Omental fat pad (tissue), 4 donors: ENCODE results near the gene C5orf24. TPM values are rescaled to one million over a fixed set of nuclear protein-coding genes. Genes with fewer than 3 reads are reported as not detected.

ENCODE experiments used
- ATAC-seq: fragments of 150-250 bp; one replicate; pipeline ENCODE4 v1.9.1; 2016; ENCODE audit warnings: mild to moderate bottlenecking, moderate library complexity; ENCODE audit not compliant: low FRiP score
- DNase-seq: peaks from one replicate; pipeline ENCODE4 v3.0.0-alpha.2; 2019; ENCODE audit warnings: low spot score
- CTCF ChIP-seq, 3 donors: fragments of 450-650 bp; IDR thresholded peaks; one replicate each; pipeline ENCODE4 v1.5.1; 2016 to 2017; ENCODE audit warnings: antibody characterized with exemption in 3 of 3, mild to moderate bottlenecking in 3 of 3, moderate library complexity in 2 of 3
- total RNA-seq, 4 donors: library from RNA; depleted of rRNA; stranded (reverse); fragments of >200 nt; gene quantifications; one replicate each; pipeline ENCODE4 v1.1.0, GENCODE V29; 2016

The C5orf24 gene
- total RNA-seq, 4 donors from 2014 or later = 36.1 to 56.0 (median 45.9) TPM

DNA sequence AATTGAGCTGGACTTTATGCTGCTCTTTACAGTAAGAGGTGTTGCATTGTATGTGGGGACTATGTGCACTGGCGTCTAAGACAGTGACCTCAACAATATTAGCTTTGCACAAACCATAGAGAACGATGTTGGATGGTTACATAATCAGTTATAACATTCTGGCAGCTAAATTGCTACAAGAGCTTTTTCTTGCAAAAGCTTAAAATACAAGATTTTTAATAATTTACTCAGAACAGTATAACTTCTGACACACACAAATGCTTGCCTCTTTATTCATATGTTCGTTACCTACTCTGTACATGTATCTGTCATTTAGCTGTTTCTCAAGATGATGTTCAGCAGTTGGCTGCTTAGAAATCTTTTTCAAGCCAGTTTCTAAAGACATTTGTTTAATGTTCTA, 11.6 kb downstream of the C5orf24 start:
- ATAC-seq (no peak), DNase-seq (no peak)
- no peak for TF ChIP-seq CTCF (IDR thresholded peaks at IDR 0.05)

DNA sequence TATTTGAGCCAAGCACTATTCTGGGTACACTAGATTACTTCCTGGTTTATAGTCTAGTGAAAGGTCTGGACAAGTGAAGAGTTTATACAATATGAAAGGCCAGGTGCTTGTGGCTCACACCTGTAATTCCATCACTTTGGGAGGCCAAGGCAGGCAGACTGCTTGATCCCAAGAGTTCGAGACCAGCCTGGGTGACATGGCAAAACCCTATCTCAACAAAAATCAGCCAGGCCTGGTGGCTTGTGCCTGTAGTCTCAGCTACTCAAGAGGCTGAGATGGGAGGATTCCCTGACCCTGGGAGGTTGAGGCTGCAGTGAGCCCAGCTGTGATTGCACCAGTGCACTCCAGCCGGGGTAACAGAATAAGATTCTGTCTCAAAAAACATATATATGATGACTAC, 18.9 kb downstream of the C5orf24 start:
- no peak for ATAC-seq
- no peak for TF ChIP-seq CTCF (IDR thresholded peaks at IDR 0.05)
- DNase-seq = no peak

- TF ChIP-seq CTCF (IDR thresholded peaks at IDR 0.05) = no peak
- no peak for DNase-seq
- no peak for ATAC-seq
Measured at GRCh38 chr5:134873494-134873893, 27.7 kb downstream of the C5orf24 start.

DNA sequence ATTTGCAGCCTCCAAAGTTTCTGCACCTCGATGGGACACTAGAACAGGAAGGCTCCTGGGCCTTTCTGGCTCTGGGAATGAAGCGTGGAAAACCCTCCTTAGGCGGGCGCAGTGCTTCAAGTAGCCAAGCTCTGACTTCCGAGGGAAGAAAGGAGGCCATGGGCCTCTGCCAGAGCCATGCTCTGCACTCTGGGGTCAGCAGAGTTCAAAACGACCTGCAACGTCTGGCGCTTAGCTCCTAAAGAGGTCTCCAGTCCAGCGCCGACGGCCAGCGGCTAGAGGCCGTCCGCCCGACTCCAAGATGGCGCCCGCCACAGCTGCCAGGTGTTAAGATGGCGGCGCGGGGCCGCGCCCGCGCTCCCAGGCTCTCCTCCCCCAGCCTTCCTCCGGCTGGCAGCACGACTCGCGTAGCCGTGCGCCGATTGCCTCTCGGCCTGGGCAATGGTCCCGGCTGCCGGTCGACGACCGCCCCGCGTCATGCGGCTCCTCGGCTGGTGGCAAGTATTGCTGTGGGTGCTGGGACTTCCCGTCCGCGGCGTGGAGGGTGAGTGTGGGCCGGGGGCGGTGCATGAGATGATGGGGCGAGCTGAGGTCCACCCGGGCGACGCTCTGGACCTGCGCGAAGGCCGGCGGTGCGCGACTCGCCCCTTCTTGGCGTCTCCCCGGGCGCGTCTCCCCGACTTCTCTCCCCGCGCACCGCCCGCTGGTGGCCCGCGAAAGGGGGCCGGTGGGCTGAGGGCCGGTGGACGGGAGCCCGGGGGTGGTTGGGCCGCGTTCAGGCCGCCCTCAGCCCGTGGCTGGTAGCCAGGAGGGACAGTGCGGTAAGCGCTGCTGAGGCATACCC, 28.4 kb downstream of the C5orf24 start, which contains the start of gene TXNDC15:
Gene TXNDC15 (plus strand): TSS at position 385 of the 844 bp plus-strand sequence. CDS start 57 bp downstream, at position 442.
- peak; percentile 44 for DNase-seq
- TF ChIP-seq CTCF (IDR thresholded peaks at IDR 0.05) = no peak
- peak; percentile 91 for ATAC-seq

GRCh38 chr5:134874831-134875655, 29.3 kb downstream of the C5orf24 start:
- ATAC-seq = peak; percentile 86
- TF ChIP-seq CTCF (IDR thresholded peaks at IDR 0.05) = no peak
- peak; percentile 35 for DNase-seq

- no peak for TF ChIP-seq CTCF (IDR thresholded peaks at IDR 0.05)
Measured at GRCh38 chr5:134877159-134877558, 31.4 kb downstream of the C5orf24 start.

More at GRCh38 chr5:134877159-134877558, 31.4 kb downstream of the C5orf24 start:
- DNase-seq = no peak
- ATAC-seq = no peak
